ENCODE results near the gene CHCHD3.
"Not testable (repeated sequence)": the region's sequence is repeated elsewhere in the genome, so short reads cannot be mapped to it uniquely, and the experiment has no call there.

The CHCHD3 gene

DNA sequence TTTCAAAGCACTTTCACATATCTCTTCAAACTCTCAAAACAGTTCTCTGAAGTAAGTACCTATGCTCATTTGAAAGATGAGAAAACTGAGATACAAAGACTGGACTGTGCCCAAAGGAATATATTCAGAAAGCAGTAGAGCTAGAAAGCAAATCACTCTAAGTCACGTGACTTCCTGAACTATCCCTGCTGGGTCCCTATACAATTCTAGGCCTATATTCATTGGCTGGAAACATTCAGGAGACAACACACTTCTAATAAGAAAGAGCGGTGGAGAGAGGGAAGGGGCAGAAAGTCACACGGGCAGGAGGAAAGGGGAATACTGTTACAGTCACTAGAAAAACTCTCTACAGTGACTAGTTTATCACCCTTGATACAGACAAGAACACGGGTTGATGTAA is 140.0 kb downstream of the CHCHD3 start:
- no peak for DNase-seq

DNA sequence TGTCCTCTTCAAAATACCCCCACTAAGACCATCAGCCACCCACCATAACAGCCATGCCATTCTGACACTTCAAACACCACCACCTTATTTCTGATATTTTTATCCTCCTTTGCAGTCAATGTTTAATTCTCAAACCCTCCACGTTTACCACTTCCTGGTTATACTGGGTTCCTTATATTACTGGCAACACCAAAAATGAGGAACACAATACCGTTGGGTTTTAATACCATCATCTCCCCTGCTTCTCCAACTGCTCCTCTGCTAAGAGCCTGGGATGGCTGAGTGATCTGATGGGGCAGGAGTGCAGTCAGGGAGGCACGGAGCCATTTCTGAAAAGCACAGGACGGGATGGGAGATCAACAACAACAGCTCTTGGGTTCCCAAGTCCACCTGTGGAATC is 140.5 kb downstream of the CHCHD3 start:
- DNase-seq, result no peak

DNA sequence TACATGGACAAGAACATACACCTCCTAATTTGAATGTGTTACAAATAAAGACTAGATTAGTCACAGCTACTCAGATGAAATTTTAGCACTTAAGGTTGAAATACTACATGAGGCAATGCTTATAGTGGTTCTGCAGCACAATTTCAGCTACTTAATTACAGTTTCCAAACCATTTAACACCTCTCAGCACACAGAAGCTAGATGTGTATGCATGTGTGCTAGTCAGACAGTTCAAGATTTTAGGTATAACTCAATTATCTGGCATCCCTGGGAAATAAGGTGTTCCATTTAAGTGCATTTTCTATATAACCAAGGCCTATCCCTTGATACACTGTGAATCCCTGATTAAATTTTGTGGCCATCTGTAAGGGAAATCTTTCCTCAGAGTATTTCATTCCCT is 141.8 kb downstream of the CHCHD3 start:
- no peak for DNase-seq

DNA sequence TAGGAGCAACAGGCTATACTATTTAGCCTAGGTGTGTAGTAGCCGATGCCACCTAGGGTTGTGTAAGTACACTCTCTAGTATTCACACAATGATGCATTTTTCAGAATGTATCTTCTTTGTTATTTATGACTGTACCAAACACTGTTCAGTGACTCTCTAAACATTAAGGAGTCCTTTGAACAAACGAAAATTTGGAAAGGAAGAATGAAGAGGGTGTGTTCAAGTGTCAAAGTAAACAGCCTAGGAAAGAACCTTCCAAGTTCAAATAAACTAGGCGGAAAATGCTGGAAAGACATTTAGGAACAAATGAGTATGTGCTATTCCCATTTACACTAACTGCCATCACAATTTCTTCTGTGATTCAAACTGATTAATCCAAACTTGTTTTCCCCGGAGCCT is 142.4 kb downstream of the CHCHD3 start:
- no peak for DNase-seq

DNA sequence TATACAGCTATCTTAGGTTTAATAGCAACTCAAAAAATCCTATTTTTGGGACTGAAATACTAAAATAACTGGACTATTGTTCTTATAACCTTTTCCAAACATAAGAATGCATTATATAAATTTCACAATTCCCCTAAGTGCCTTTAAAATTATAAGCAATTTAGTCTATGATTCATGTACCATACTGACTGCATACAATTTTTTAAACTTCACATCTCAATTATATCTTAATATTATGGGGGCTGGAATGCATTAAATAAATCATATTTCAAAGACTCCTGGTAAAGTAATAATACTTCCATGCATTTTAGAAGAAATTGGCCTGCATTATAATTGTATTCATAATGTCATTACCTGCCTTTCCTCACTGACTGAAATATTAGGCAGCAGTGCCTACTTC is 144.6 kb downstream of the CHCHD3 start:
- DNase-seq, result no peak

DNA sequence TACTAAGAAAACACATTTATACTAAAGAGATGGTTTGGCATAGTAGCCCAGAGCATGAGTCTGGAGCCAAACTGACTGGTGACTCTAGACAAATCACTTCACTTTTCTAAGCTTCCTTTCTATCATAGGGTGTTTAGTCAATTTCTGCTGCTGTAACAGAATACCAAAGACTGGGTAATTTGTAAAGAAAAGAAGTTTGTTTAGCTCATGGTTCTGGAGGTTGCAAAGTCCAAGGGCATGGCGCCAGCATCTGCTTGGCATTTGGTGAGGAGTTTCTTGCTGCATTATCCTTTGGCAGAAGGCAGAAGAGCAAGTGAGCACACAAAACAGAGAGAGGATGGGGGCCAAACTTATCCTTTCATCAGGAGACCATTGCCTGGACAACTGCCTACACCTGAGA is 146.3 kb downstream of the CHCHD3 start:
- no peak for DNase-seq

DNA sequence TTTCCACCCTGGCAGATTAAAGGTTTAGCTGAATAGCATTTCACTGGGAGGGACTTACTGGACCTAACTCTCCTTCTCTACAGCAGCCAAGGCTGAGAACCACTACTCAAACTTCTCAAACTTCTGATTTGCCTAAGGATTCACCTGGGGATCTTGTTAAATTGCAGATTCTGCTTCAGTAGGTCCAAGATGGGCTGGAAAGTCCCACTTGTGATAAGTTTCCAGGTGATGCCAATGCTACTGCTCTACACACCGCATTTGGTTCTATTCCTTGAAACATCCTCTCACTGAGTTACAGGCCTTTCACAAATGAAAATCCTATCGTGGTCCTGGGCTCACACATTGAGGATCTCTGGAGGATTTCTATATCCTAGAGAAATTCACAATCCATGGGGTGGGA is 147.9 kb downstream of the CHCHD3 start:
- DNase-seq, result no peak

DNA sequence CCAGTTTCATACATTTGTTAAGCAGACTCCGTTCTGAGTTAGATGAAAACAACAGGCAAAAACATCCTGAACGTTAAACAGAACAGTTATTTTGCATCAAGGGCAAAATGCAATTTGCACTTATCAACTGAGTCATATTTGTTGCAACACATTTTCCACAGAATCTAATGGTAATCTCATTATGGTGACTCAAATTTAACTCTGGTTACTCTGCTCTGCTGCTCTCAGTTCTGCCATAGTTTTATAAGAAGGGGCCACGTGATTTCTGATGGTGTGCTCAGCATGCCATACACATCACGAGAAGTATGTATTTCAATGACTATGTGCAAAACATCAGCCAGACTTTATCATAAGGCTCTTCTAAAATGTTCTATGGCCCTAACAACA is 148.8 kb downstream of the CHCHD3 start:
- DNase-seq, result no peak

DNA sequence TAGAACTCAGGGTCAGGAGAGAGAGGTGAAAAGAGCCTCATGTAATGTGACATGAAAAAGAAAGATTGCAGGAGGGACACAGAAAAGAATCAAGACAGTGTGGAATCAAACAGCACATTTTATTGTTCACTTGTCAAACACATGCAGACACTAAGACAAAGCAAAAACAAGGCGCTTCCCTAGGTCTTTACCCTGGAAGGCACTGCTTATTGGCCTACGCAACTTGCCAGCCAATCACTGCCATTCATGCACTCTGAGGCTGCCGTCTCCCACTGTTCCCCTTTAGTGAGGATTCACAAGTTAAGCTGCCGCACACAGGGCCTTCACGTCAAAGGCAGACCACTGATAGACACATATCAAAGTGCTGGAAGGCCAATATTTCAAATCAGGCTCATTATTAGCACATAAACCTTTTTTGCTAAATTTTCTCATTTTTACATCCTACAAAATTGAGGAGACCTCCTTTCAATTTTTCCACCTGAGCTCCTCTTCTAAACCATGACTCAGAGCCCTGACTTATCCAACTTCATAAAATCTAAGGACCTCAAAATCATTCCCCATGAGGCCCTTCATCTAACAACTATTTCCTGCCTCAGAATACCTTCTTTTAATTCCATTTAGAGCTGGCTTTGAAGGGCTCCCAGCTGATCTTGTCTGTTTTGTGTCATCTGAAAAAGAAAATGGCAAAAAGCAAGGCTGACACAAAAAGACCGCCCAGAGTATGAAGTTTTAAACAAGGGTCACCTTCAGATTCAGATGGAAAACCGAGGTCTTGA is 149.4 kb downstream of the CHCHD3 start:
- DNase-seq, result no peak

DNA sequence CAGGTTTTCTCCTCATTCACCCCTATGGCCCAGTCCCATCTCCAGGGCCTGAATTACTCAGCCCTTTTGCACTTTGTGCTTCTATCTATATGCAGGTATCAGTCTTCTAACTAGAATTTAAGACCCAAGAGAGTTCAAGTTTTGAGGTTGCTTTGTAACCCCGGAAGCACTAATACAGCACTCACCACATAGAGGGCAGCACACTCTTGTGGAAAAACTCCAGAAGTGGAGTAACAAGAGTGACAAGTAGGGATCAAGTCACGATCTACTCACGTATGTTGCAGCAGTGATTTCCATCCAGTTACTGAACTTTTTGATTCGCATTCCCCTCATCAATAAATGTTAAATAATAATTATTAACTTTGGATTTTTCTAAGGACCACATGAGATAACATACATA is 151.0 kb downstream of the CHCHD3 start:
- no peak for DNase-seq

DNA sequence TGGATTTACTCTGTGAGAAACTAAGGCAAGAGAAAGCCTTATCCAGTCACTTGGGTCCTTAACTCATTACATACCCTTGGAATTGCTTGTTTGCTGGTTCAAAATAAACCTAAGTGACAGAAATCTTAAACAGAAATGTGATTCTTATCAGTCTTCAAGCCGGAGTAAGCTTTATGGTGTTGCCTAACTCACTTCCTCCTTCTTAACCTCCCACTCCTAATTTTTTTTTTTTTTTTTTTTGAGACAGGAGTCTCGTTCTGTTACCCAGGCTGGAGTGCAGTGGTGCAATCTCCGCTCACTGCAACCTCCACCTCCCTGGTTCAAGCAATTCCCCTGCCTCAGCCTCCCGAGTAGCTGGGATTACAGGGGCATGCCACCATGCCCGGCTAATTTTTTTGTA is 151.9 kb downstream of the CHCHD3 start:
- not testable (repeated sequence) for DNase-seq

DNA sequence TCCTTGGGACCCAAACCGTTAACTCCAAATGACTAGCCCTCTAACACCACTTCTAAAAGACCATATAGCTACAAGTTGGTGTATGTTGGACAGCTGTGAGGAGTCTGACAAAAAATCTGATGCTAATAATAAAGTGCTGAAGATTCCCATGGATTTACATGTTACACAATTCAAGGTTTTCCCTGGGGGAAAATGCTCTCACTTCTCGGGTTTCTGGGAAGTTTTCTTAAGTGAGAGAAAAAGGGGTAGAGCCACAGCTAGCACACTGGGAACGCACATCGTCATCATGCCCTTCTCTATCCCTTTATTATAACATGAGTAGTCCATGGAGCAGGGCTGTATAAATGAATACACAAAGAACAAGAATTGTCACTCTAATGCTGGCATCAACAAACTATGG is 162.1 kb downstream of the CHCHD3 start:
- DNase-seq, result no peak

DNA sequence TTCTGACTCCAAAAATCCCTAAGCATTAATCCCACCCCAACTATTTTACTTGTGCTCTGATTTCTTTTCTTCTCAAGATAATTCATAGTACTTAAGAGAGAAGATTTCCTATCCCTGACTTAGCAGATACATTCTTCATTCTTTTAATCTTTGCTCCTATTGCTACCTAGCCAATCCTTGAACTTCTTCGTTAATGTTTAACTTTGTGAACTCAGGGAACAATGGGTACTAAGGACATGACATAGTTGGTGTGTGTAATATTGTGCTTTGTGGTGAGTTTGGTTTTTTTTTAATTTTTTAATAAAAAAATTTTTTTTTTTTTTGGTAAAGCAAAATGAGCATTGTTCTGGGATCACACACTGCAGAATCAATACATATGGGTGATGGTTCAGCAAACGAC is 166.2 kb downstream of the CHCHD3 start:
- DNase-seq, result no peak

DNA sequence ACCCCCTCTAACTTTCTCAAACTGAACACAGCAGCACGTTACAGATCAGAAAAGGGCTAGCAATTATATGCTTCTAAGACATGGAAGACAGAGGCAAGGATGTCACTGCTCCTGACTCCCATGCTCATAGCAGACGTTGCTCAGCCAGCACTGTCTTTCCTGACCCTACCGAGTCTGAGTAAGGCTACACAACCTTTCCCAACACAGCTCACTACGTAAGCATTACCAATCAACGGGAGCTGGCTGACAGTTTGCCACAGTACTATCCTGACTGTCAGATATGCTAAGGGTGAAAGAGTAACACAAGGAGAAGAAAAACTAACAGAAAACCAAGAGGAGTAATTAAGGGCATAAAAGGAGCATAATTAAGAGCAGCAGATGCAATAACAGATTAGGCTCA is 171.2 kb downstream of the CHCHD3 start:
- no peak for DNase-seq

DNA sequence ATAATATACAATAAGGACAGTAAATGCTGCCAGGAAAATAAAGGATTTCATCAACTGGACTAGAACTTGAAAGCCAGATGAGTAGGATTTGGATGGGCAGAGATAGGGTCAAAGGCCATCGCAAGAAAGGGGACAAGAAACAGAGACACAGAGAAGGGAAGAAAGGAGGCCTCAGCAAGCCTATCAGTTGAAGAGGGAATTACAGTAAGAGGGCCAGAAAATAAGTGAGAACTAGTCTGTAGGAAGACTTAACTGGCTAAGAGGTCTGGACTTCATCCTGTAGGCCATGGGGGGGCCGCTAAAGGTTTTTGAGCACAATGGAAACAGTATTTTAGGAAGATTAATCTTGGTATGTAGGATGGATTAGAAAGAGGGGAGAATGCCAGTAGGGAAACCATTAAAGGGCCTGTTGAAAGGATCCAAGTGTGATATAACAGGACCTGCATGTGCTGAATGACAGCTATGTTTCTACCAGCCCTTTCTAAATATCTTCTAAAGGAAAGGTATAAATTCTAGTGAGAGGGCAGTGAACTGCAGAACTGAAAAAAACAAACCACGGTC is 174.4 kb downstream of the CHCHD3 start:
- DNase-seq, result no peak

DNA sequence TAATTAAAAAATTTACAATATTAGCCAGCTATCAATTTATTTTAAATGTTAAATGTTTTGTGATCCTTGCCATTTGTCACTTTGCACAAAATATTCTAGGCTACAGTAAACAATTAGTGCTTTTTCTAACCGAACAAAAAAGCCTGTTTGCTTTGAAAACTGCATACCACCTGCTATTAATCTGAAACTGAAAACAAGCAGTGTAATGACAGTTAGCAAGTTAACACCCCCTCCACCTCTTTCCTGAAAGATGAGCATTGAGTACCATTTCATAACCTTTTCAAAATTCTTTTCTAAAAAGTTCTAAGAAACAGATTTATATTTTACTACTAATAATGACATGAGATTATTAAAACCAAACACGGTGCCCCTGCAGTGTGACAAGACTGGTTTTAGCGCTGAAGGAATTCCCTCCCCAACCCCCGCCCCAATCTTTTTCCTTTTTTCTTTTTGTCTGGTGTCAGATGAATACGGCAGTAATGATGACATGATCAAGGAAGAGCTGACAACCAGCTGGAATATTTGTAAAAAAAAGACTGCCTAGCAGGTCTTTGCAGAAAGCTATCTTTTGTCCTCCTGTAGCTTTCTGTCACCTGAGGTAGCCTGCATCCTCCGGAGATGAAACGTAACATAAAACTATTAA is 175.6 kb downstream of the CHCHD3 start:
- no peak for DNase-seq

DNA sequence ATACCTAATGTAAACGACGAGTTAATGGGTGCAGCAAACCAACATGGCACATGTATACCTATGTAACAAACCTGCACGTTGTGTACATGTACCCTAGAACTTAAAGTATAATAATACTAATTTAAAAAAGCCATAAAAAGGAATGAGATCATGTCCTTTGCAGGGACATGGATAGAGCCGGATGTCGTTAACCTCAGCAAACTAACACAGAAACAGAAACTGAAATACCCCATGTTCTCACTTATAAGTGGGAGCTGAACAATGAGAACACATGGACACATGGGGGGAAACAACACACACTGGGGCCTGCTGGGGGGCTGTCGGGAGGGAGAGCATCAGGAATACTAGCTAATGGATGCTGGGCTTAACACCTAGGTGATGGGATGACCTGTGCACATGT is 176.8 kb downstream of the CHCHD3 start:
- not testable (repeated sequence) for DNase-seq

DNA sequence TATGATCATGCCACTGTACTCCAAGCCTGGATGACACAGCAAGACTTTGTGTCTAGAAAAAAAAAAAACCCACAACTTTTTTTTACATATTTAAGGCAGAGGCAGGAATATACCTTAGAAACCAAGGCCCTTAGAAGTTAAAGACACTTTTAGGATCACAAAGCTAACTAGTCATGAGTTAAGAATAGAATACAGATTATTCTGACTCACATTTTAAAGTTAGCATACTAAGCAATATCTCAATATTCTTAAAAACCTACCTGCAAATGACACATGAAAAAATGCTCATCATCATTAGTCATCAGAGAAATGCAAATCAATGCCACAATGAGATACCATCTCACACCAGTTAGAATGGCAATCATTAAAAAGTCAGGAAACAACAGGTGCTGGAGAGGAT is 177.7 kb downstream of the CHCHD3 start:
- no peak for DNase-seq

DNA sequence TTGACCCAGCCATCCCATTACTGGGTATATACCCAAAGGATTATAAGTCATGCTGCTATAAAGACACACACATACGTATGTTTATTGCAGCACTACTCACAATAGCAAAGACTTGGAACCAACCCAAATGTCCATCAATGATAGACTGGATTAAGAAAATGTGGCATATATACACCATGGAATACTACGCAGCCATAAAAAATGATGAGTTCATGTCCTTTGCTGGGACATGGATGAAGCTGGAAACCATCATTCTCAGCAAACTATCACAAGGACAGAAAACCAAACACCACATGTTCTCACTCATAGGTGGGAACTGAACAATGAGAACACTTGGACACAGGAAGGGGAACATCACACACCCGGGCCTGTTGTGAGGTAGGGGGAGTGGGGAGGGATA is 179.6 kb downstream of the CHCHD3 start:
- not testable (repeated sequence) for DNase-seq

DNA sequence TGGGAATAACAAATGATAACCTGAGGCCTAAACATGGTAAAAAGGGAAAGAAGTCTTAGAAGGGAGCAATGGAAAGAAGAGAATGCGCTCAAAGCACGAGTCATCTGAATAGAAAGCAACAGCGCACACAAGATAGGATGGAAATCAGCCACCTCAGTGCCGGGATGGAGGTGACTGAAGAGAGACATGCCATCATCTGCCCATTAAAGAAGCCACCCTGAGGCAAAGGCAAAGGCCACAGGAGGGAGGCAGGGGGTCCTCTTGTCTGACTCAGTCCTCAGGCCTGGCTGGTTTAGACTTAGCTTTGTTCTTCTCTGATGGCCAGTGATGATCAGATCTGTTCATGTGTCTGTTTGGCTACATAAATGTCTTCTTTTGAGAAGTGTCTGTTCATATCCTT is 180.6 kb downstream of the CHCHD3 start:
- DNase-seq, result no peak

DNA sequence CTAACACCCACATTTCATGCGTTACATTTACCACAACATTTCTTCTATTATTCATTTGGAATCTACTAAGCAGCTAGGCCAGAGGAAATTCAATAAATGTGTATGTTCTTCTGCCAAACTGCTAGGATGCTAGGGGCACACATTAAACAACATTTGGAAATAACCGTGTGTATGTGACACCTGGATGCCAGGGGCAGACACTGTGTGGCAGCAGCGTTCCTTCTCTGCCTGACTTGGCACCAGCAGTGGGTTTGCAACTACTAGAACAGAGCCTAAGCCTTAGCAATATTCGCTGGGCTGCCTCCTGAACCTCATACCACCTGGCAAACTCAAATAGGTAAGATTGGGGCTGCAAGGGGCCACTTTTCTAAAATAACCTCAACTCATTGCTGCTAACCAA is 182.1 kb downstream of the CHCHD3 start:
- no peak for DNase-seq

DNA sequence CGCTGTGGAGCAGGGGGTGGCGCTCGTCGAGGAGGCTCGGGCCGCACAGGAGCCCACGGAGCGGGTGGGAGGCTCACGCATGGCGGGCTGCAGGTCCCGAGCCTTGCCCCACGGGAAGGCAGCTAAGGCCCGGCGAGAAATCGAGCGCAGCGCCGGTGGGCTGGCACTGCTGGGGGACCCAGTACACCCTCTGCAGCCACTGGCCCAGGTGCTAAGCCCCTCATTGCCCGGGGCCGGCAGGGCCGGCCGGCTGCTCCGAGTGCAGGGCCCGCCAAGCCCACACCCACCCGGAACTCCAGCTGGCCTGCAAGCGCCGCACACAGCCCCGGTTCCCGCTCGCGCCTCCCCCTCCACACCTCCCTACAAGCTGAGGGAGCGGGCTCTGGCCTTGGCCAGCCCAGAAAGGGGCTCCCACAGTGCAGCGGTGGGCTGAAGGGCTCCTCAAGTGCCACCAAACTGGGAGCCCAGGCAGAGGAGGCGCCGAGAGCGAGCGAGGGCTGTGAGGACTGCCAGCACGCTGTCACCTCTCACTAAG is 183.2 kb downstream of the CHCHD3 start:
- DNase-seq, result not testable (repeated sequence)

DNA sequence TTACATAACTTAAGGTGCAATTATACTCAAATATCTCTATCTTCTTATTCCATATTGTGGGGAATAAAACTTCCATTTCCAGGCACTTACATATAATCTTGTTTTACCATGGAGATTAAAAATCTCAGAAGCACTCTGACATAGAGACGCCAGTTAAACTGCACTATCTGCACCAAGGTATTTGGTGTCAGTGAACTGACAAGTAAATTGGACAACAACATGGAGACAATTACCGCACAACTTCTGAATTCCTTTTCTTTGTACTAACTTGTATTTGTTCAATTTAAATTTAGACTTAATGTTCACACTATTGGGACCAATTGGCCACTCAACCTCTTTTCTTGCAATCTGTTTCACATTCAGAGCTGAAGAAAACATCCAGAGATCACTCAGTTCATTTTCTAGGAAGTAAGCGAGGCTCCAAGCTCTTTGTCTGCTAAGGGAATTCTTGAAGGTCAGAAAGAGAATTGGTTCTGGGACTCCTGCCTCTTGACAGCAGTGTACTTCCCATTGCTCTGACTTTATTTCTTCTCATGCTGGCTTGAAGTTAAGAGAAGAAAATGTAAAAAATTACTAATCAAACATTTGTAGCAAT is 184.7 kb downstream of the CHCHD3 start:
- DNase-seq, result no peak

DNA sequence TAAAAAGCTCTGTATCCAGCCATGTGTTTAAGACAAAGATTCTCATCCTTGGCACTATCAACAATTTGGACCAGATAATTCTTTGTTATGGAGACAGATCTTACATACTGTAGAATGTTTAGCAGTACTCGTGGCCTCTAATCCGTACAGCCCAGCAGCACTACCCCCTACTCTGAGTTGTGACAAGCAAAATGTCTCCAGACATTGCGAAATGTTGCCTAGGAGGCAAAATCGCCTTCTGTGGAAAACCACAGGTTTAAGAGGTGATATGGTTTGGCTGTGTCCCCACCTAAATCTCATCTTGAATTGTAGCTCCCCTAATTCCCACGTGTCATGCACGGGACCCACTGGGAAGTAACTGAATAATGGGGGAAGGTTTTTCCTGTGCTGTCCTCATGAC is 186.7 kb downstream of the CHCHD3 start:
- DNase-seq, result no peak
